Activated CD8-positive, alpha-beta memory T cell treated with anti-CD3 and anti-CD28 coated beads, Interleukin-2, amount 50 U/mL, for 1 hour (primary cell): Measurements from ENCODE around the gene KPNA4.
"Not testable (repeated sequence)": the region's sequence is repeated elsewhere in the genome, so short reads cannot be mapped to it uniquely, and the experiment has no call there.

Experiments
- DNase-seq: peaks from one replicate; pipeline ENCODE4 v3.0.0-alpha.2; 2020; ENCODE audit errors: extremely low read depth

KPNA4 gene

GRCh38 chr3:160565442-160566403 is at the start of gene KPNA4:
TSS of gene KPNA4 (minus strand) at chr3:160565571. CDS start at chr3:160565282, 289 bp downstream.
- DNase-seq = peak; percentile 91

- no peak for DNase-seq
Measured at GRCh38 chr3:160613661-160614060, 48.3 kb upstream of the KPNA4 start.

- no peak for DNase-seq
Measured at GRCh38 chr3:160612386-160613075, 47.2 kb upstream of the KPNA4 start.

GRCh38 chr3:160611141-160611540 is 45.8 kb upstream of the KPNA4 start:
- no peak for DNase-seq

GRCh38 chr3:160608870-160609269 is 43.5 kb upstream of the KPNA4 start:
- DNase-seq = no peak

- DNase-seq = no peak
Measured at GRCh38 chr3:160607826-160608225, 42.5 kb upstream of the KPNA4 start.

GRCh38 chr3:160605315-160605714 is 39.9 kb upstream of the KPNA4 start:
- no peak for DNase-seq

GRCh38 chr3:160603845-160604244 is 38.5 kb upstream of the KPNA4 start:
- DNase-seq = not testable (repeated sequence)

- DNase-seq = no peak
Measured at GRCh38 chr3:160602259-160602658, 36.9 kb upstream of the KPNA4 start.

GRCh38 chr3:160601288-160601687 is 35.9 kb upstream of the KPNA4 start:
- DNase-seq = no peak

GRCh38 chr3:160598865-160599264 is 33.5 kb upstream of the KPNA4 start:
- no peak for DNase-seq

GRCh38 chr3:160588023-160588422 is 22.7 kb upstream of the KPNA4 start:
- DNase-seq = no peak

GRCh38 chr3:160587105-160587504 is 21.7 kb upstream of the KPNA4 start:
- no peak for DNase-seq

- DNase-seq = no peak
Measured at GRCh38 chr3:160586679-160587078, 21.3 kb upstream of the KPNA4 start.

- DNase-seq = no peak
Measured at GRCh38 chr3:160583451-160583850, 18.1 kb upstream of the KPNA4 start.

- no peak for DNase-seq
Measured at GRCh38 chr3:160580938-160581337, 15.6 kb upstream of the KPNA4 start.

GRCh38 chr3:160577556-160578195 is 12.3 kb upstream of the KPNA4 start:
- no peak for DNase-seq

- no peak for DNase-seq
Measured at GRCh38 chr3:160577093-160577492, 11.7 kb upstream of the KPNA4 start.

GRCh38 chr3:160576621-160577020 is 11.2 kb upstream of the KPNA4 start:
- no peak for DNase-seq

- no peak for DNase-seq
Measured at GRCh38 chr3:160575589-160575988, 10.2 kb upstream of the KPNA4 start.

GRCh38 chr3:160574636-160575035 is 9.3 kb upstream of the KPNA4 start:
- no peak for DNase-seq

GRCh38 chr3:160573955-160574525 is 8.7 kb upstream of the KPNA4 start:
- DNase-seq = not testable (repeated sequence)
